ENCODE results near the gene HIBADH.

DNA sequence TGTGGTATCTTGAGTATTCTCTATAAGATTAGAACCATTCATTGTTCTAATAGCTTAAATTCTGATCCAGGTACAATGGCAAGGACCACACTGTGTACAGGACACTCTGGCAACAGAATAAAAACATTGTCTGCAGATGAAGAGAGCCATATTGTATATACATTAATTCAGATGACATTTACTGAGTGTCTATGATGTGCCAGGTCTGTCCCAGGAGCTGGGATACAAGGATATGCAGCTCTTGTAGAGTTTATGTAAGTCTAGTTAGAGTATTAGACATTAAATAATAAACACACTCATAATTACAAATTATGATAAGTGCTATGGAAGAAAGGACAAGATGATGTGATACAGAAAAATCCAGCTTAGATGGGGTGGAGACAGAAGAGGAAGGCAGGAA lies 184.1 kb downstream of the HIBADH start:
- TF ChIP-seq, protein P1, sequence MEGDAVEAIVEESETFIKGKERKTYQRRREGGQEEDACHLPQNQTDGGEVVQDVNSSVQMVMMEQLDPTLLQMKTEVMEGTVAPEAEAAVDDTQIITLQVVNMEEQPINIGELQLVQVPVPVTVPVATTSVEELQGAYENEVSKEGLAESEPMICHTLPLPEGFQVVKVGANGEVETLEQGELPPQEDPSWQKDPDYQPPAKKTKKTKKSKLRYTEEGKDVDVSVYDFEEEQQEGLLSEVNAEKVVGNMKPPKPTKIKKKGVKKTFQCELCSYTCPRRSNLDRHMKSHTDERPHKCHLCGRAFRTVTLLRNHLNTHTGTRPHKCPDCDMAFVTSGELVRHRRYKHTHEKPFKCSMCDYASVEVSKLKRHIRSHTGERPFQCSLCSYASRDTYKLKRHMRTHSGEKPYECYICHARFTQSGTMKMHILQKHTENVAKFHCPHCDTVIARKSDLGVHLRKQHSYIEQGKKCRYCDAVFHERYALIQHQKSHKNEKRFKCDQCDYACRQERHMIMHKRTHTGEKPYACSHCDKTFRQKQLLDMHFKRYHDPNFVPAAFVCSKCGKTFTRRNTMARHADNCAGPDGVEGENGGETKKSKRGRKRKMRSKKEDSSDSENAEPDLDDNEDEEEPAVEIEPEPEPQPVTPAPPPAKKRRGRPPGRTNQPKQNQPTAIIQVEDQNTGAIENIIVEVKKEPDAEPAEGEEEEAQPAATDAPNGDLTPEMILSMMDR (IDR thresholded peaks at IDR 0.05) = no peak
- TF ChIP-seq POLR2AphosphoS5 (IDR thresholded peaks at IDR 0.05; ENCODE audit: low read depth, low read length) = no peak

Data from Panc1 (cell line).